ENCODE results near the gene FKBP7.
"Not testable (repeated sequence)": the region's sequence is repeated elsewhere in the genome, so short reads cannot be mapped to it uniquely, and the experiment has no call there.

Gene FKBP7

DNA sequence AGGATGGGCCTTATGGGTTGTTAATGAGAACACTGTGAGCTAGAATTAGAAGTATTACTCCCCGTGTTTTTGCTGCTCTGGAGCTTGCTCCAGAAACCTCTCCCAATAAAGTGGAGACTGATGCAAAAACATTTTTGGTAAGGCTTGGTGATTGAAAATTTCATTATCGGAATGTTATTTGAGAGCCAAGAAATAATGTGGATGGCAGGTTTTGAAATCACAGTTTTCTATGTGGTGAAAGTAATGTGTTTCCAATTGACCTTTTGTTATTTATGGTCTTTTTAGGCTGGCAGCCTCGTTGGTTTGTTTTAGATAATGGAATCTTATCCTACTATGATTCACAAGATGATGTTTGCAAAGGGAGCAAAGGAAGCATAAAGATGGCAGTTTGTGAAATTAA is 7.0 kb upstream of the FKBP7 start:
- DNase-seq (ENCODE audit: low read depth in 2 of 2) = no peak

DNA sequence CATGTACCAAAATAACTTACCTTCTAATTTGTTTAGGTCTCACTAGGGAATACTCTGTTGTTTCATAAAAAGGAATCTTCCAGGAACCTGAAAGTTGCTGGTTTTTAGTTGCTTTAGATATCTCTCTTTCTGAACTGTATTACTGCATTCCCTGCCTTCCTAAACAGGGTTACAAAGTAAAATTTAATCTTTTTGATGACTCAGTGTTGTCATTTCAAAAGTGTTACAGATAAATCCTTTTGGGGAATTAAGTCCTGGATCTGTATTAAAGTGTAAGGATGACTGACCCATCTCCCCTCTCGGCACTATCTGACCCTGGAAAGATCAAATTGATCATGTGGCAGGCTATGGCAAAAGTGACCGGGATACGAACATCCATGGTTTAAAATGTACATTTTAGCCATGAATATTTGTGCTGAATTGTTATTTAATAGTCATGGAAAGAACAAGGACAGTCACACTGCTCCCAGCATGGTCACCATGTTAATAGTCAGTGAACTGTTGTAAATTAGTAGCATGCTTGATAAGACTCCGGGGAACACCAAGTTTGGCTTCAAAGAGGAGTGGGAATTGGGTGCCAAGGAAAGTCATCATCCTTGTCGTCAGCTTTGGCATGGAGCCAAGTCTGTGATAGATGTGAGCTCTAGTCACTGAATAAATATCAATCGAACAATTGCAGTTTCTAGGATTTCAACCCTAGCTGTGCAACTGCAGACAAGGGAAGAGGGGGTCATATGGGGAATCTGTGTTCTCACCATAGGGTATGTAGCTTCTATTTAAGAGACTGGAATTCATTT is 6.0 kb upstream of the FKBP7 start:
- no peak for DNase-seq (ENCODE audit: low read depth in 2 of 2)

DNA sequence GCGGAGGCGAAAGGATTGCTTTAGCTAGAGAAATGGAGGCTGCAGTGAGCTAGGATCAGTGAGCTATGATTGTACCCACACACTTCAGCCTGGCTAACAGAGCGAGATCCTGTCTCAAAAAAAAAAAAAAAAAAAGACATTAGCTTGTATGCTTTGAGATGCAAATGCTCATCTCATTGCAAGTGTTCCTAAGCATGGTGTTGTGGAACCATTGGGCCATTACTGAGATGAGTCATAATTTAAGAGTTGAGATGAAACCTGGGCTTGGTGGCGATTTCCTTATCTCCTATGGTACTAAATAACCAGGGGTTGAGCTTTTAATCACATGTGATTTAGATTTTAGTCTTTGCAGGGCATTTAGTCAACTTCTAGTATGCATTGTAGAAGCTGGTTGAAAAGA is 4.0 kb upstream of the FKBP7 start:
- no peak for DNase-seq (ENCODE audit: low read depth in 2 of 2)

DNA sequence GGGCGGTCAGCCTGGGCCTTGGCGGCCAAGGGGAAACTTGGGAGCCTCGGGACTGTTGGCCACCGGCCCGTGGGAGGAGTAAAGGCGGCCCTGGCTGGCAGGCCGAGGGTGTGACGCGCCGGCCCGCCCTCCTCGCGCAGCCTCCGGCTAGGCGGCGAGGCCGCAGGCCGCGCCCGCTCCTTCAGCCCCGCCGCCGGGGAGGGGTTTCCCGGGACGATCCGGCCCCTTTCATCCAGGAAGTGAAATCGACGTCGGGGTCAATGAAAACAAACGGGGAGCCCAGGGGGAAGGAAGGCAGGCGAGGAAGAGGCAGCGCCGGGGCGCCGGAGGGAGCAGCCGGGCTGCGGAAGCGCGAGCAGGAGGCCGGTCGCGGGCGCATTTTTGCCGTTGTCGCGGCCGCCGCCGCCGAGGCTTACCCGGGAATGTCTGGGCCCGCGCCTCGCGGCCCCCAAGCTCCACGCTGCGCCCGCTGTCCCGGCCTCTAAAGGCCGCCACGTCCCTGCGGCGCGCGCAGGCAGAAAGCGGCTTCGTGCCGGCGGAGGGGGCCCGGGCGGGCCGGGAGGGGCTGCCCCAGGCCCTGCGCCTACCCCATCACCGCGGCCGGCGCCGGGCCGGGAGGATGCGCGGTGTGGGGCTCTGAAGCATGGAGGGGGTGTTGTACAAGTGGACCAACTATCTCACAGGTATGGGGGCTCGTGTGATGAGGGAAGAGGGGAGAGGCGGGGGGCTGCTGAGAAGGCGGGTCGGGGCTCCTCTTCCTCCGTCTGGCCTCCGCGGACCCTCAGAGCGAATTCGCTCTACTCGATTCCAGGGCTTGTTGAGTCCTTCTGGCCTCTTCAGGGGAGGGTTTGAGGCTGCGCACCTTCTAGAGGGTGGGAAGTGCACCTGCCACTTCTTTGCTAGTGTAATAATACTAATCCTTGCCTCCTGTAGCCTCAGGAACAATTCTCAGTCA is 2.1 kb upstream of the FKBP7 start, which contains the start of gene PLEKHA3:
PLEKHA3 (plus strand) TSS at position 231 of the 955 bp plus-strand sequence; CDS start at position 644, 413 bp downstream.
- peak; percentile 51 to 69 for DNase-seq (ENCODE audit: low read depth in 2 of 2)

GRCh38 chr2:178479758-178480226 is 1.4 kb upstream of the FKBP7 start:
- DNase-seq (ENCODE audit: low read depth in 2 of 2) = no peak

- DNase-seq (ENCODE audit: low read depth in 2 of 2) = no peak
Measured at GRCh38 chr2:178479275-178479616, 846 bp upstream of the FKBP7 start.

DNA sequence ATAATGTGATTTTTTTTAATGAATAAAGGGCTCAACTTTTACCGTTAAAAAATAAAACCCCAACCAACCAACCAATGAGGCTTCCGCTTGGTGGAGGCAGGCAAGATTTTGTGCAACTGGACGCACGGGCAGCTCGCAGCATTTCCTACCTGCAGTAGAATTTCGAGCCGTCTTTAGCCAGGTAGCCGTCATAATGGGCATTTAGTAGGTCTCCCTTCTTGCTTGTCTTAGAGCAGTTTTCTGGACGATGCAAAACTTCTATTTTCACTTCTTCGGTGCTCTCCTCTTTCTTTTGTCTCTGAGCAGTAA is 316 bp downstream of the FKBP7 start:
- no peak for DNase-seq (ENCODE audit: low read depth in 2 of 2)

DNA sequence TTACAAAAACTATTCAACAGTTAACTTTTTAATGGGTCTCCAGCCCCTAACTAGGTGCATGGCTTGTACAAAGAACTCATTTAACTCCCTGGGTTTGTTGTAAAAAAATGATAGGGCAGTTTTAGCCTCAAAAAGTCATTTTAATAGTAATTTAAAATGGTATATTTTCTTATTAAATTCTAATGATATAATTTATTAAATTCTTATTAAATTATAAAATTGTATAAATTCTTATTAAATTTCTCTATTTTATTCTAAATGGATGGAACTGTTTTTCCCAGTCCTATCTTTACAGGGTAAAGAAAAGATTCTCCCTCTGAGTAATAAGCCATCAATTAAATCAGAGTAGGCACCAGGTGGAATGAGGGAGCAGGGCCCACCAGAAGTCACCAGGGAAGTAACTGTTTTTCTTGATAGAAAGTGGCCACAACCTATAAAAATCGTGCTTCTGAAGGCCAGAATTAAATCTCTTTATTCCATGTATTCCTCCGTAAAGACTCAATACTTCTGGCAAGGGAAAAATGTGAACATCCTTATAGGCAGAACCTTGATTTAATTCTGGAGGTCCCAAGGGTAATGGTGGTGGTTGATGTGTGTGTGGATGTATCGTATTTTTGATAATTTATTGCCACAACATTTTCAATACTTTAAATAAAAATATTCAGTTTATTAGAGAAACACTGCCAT is 814 bp downstream of the FKBP7 start:
- DNase-seq (ENCODE audit: low read depth in 2 of 2) = no peak

DNA sequence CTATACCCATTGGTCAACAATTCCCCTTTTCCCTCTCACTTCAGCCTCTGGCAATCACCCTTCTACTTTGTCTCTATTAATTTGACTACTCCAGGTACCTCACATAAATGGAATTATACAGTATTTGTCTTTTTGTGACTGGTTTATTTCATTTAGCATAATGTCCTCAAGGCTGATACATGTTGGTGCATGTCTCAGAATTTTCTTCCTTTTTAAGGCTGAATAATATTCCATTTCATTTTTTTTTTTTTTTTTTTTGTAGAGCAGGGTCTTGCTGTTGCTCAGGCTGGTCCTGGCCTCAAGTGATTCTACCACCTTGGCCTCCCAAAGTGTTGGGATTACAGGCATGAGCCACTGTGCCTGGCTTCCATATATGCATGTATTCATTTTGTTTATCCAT is 1.9 kb downstream of the FKBP7 start:
- no peak for DNase-seq (ENCODE audit: low read depth in 2 of 2)

- no peak for DNase-seq (ENCODE audit: low read depth in 2 of 2)
Measured at GRCh38 chr2:178474560-178474959, 3.8 kb downstream of the FKBP7 start.

GRCh38 chr2:178473931-178474330 is 4.5 kb downstream of the FKBP7 start:
- DNase-seq (ENCODE audit: low read depth in 2 of 2) = no peak

DNA sequence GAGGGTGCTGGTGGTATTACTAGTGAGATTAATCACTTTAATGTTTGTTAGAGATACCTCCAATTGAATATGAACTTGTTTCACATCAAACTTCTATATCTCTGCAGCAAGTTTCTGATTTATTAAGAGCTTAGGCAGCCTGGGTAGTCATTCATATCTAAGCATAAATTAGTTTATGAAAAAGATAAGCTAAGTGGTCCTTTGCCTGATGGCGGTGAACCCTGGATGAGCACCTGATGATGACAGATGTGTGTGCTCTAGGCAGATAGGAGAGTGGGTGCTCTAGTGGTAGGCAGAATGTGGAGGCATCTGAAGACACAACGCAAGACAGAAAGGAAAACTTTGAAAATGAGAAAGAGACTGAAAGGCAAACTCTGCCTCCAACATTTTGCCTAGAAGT is 5.0 kb downstream of the FKBP7 start:
- DNase-seq (ENCODE audit: low read depth in 2 of 2) = no peak

DNA sequence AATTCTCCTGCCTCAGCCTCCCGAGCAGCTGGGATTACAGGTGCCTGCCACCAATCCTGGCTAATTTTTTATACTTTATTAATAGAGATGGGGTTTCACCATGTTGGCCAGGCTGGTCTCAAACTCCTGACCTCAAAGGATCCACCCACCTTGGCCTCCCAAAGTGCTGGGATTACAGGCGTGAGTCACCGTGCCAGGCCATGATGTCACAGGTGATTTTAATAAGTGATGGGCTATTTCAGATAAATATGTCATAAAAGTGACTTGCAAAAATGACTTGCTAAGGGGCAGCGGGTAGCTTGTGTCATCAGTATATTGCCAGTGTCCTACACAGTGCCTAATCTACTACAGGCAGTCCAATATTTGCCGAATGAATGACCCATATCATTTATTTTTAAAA is 7.1 kb downstream of the FKBP7 start:
- DNase-seq (ENCODE audit: low read depth in 2 of 2) = not testable (repeated sequence)

DNA sequence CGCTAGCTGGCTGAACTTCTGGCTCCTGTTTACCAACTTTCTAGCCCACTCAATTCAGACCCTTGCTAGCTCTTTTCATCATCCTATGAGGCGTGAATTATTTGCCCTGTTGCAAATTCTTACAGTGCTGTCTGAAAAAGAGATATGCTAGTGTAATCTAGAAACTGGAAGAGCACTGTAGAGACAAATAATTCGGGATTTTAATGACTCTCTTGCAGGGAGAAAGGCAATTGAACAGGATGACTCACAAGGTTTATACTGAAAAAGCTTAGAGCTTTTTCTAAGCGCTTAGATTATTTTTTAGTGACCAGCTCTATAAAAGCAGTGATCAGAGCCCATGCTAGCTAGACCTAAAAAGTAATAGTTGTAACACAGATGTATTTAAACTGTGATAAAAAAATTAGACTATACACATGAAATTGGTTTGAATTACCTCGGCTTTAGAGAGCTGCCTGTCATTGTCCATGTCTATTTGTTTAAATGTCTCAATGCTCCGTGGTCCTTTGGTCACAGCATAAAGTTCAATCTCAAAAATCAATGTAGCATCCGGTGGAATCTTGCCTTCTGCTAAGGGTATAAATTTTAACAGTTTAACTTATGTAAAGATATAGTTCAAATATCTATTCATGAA is 9.1 kb downstream of the FKBP7 start:
- DNase-seq (ENCODE audit: low read depth in 2 of 2) = no peak

GRCh38 chr2:178457390-178457886 is 21.0 kb downstream of the FKBP7 start:
- DNase-seq (ENCODE audit: low read depth in 2 of 2) = no peak

- DNase-seq (ENCODE audit: low read depth in 2 of 2) = no peak
Measured at GRCh38 chr2:178455947-178456346, 22.5 kb downstream of the FKBP7 start.

DNA sequence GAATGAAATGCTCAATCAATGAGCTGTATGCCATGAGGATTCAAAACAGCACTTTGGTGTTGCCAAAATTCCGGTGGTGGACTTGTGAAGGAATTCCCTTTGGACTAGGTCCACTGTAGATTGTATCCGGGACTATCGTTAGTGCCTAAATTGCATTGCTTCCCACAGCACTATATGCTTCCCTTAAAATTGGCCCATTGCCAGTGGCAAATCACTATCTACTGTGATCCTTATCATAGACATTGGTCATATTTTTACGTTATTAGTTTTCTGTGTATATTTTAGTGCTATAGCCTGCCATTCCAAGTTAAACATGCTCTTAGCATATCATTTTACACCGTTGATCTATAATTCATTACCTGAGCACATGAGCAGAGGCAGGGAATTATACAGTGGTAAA is 25.5 kb downstream of the FKBP7 start:
- DNase-seq (ENCODE audit: low read depth in 2 of 2) = no peak

DNA sequence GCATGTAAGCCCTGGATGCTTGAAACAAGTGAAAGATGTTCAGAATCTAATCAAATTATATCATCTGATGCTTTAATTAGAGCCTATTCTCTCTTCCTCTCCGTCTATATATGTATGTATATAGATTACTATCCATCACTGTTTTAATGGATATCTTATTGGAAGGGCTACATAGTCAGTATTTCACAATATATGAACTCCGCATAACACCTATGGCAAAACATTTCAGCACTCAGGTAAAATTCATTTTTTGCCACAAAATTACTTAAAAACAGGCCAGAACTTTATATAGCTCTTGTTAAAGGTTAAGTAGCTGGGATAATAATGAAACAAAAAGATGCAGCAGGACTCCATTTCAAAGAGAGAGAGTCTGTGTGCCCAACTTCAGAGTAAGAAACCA is 26.1 kb downstream of the FKBP7 start:
- no peak for DNase-seq (ENCODE audit: low read depth in 2 of 2)

- DNase-seq (ENCODE audit: low read depth in 2 of 2) = peak; percentile 96 to 97
Measured at GRCh38 chr2:178450774-178451525, 27.4 kb downstream of the FKBP7 start, which contains the start of the genes PJVK and PRKRA. PJVK (plus strand) TSS chr2:178451378; CDS start chr2:178453410, 2,032 bp downstream. PRKRA (minus strand) TSS chr2:178451175; CDS start chr2:178451030, 145 bp downstream.

DNA sequence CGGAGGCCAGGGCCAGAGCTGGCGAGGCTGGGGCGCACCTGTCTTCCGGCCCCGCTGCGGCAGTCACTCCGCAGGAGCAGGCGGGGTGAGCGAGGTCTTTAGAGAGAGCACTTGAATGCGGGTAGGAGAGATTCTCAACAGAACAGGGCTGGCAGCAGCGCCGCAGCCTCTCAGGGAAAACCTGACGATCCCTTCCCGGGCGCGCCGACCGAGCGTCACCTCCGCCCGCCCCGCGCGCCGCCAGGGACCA is 28.0 kb downstream of the FKBP7 start:
- no peak for DNase-seq (ENCODE audit: low read depth in 2 of 2)
